ENCODE data around the gene NR2F2. TPM values are rescaled to one million over a fixed set of nuclear protein-coding genes. Genes with fewer than 3 reads are reported as not detected.

Gene NR2F2
- polyA plus RNA-seq, 1 donor (not counting 4 experiments of a cell fraction or from before 2014, with no cell fraction given), result 19.5 TPM

GRCh38 chr15:96349034-96349856 lies 18.7 kb downstream of the NR2F2 start:
- TF ChIP-seq EZH2 (IDR thresholded peaks at IDR 0.05; ENCODE audit: low read length), result no peak
- TF ChIP-seq, protein P1, sequence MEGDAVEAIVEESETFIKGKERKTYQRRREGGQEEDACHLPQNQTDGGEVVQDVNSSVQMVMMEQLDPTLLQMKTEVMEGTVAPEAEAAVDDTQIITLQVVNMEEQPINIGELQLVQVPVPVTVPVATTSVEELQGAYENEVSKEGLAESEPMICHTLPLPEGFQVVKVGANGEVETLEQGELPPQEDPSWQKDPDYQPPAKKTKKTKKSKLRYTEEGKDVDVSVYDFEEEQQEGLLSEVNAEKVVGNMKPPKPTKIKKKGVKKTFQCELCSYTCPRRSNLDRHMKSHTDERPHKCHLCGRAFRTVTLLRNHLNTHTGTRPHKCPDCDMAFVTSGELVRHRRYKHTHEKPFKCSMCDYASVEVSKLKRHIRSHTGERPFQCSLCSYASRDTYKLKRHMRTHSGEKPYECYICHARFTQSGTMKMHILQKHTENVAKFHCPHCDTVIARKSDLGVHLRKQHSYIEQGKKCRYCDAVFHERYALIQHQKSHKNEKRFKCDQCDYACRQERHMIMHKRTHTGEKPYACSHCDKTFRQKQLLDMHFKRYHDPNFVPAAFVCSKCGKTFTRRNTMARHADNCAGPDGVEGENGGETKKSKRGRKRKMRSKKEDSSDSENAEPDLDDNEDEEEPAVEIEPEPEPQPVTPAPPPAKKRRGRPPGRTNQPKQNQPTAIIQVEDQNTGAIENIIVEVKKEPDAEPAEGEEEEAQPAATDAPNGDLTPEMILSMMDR (optimal IDR thresholded peaks at IDR 0.05 in 1 of 3, IDR thresholded peaks at IDR 0.05 in 1 of 3, conservative IDR thresholded peaks at IDR 0.05 in 1 of 3; ENCODE audit: extremely low read depth in 1 of 3, insufficient read depth in 2 of 3, low read length in 3 of 3), result no peak
- dilution Hi-C loops (cut with MboI; ENCODE audit: extremely low pct_ligation_motif_present, low sequenced_read_pairs), result no loop called here
- FAIRE-seq (no peak), DNase-seq (ENCODE audit: low read depth, low spot score) (no peak)
- H3K79me2 ChIP-seq (ENCODE audit: control insufficient read depth, insufficient read depth, low read length), result peaks cover 5% of the 10 kb centered on the region
- H3K36me3 ChIP-seq (ENCODE audit: control insufficient read depth in 2 of 2, extremely low read depth in 1 of 2, insufficient read depth in 2 of 2, low read length in 2 of 2), result peaks cover 0 to 8% of the 10 kb centered on the region in 2 experiments
- H3K9me3 ChIP-seq (ENCODE audit: control insufficient read depth, low read depth, low read length), result no peaks in the 10 kb centered on the region
- H3K4me1 ChIP-seq (ENCODE audit: control insufficient read depth, extremely low read depth, insufficient read depth, low read length), result peaks cover 4% of the 10 kb centered on the region
- H3K4me2 ChIP-seq (ENCODE audit: control insufficient read depth, extremely low read depth, insufficient read depth, low read depth, low read length), result no peak overlapping the region
- H3K9me1 ChIP-seq (ENCODE audit: control insufficient read depth, extremely low read depth, insufficient read depth, low read length), result no peaks in the 10 kb centered on the region
- no peaks in the 10 kb centered on the region for H3K27me3 ChIP-seq (ENCODE audit: control insufficient read depth, extremely low read depth, insufficient read depth, low read length)
- H2AFZ ChIP-seq (ENCODE audit: control insufficient read depth, low read length), result no peak overlapping the region
- no peak overlapping the region for H3K4me3 ChIP-seq (ENCODE audit: control insufficient read depth in 2 of 3, extremely low read depth in 1 of 3, insufficient read depth in 2 of 3, low read depth in 1 of 3, low read length in 3 of 3)
- H4K20me1 ChIP-seq (ENCODE audit: control insufficient read depth, extremely low read depth, insufficient read depth, low read length), result no peaks in the 10 kb centered on the region
- no peak overlapping the region for H3K27ac ChIP-seq (ENCODE audit: control insufficient read depth, insufficient read depth, low read length)
- no peak overlapping the region for H3K9ac ChIP-seq (ENCODE audit: control insufficient read depth, extremely low read depth, insufficient read depth, low read length)

GRCh38 chr15:96349857-96350720 lies 19.6 kb downstream of the NR2F2 start:
- Histone ChIP-seq H2AFZ (ENCODE audit: control insufficient read depth, low read length) (no peak overlapping the region), H3K4me3 (ENCODE audit: control insufficient read depth in 2 of 3, extremely low read depth in 1 of 3, insufficient read depth in 2 of 3, low read depth in 1 of 3, low read length in 3 of 3) (no peak overlapping the region), H3K4me2 (ENCODE audit: control insufficient read depth, extremely low read depth, insufficient read depth, low read depth, low read length) (no peak overlapping the region), H3K79me2 (ENCODE audit: control insufficient read depth, insufficient read depth, low read length) (peaks cover 2% of the 10 kb centered on the region), H3K27ac (ENCODE audit: control insufficient read depth, insufficient read depth, low read length) (no peak overlapping the region), H3K27me3 (ENCODE audit: control insufficient read depth, extremely low read depth, insufficient read depth, low read length) (no peaks in the 10 kb centered on the region), H3K9ac (ENCODE audit: control insufficient read depth, extremely low read depth, insufficient read depth, low read length) (no peak overlapping the region), H3K9me1 (ENCODE audit: control insufficient read depth, extremely low read depth, insufficient read depth, low read length) (no peaks in the 10 kb centered on the region), H4K20me1 (ENCODE audit: control insufficient read depth, extremely low read depth, insufficient read depth, low read length) (no peaks in the 10 kb centered on the region), H3K36me3 (ENCODE audit: control insufficient read depth in 2 of 2, extremely low read depth in 1 of 2, insufficient read depth in 2 of 2, low read length in 2 of 2) (peaks cover 0 to 4% of the 10 kb centered on the region in 2 experiments), H3K4me1 (ENCODE audit: control insufficient read depth, extremely low read depth, insufficient read depth, low read length) (peaks cover 12% of the 10 kb centered on the region), H3K9me3 (ENCODE audit: control insufficient read depth, low read depth, low read length) (no peaks in the 10 kb centered on the region)
- TF ChIP-seq, protein P1 (optimal IDR thresholded peaks at IDR 0.05 in 1 of 3, IDR thresholded peaks at IDR 0.05 in 1 of 3, conservative IDR thresholded peaks at IDR 0.05 in 1 of 3; ENCODE audit: extremely low read depth in 1 of 3, insufficient read depth in 2 of 3, low read length in 3 of 3), result no peak
- TF ChIP-seq EZH2 (IDR thresholded peaks at IDR 0.05; ENCODE audit: low read length), result no peak
- FAIRE-seq (no peak), DNase-seq (ENCODE audit: low read depth, low spot score) (no peak)
- dilution Hi-C loops (cut with MboI; ENCODE audit: extremely low pct_ligation_motif_present, low sequenced_read_pairs), result no loop called here

Data from keratinocyte (primary cell).